Stimulated activated CD8-positive, alpha-beta memory T cell treated with anti-CD3 and anti-CD28 coated beads, Interleukin-4, amount 100 ng/mL, for 1 hour (primary cell): ENCODE data around the gene LRTM2.
"Not testable (repeated sequence)": the region's sequence is repeated elsewhere in the genome, so short reads cannot be mapped to it uniquely, and the experiment has no call there.

Experiments
- DNase-seq, 2 donors: peaks; one replicate each; pipeline ENCODE4 v3.0.0-alpha.2; 2020; ENCODE audit warnings: low read depth in 2 of 2, low spot score in 1 of 2

LRTM2 gene

DNA sequence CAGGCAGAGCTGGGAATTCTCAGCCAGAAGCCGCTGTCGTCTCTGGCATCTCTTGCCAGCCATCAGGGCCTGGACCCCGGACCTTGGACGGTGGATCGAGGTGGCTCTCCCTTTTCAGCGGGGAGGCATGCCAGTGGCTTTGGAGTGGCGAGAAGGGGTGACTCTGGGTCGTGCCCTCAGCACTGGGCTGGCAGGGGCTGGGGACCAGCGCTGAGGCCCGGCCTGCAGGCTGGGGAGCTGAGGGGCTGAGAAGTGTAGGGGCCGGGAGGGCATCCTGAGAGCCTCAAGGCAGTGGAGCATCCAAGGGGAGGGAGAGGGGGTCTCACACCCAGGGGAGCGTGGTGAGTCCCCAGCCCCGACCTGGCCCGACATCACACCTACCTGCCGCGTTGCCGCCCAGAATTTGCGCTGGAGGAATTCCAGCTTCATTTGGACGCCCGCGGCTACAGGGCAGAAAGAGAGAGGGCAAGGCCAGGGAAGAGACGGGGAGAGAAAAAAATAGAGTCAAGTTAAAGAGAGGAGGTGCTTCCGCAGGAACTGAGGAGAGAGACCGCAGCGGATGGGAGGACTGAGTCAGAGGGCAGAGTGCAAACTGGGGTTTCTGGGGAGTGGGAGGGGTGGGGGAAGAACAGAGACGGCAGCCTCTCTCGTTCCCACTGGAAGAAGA is 9.0 kb upstream of the LRTM2 start:
- DNase-seq, result no peak

DNA sequence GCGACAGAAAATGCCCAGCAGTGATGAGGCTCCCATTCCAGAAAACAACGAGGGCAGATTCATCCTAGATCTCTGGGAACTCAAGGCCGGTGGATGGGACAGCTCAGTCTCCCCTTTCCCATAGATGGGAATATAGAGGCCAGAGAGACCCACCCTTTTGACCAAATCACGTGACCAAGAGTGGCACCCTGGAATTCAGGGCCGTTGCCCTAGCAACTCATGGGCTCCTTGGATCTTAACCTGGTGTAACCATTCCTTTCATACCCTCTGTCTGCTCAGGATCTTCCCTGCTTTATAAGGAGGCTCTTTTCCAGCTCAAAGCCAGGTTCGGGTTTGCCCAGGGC is 8.4 kb upstream of the LRTM2 start:
- DNase-seq, result no peak

DNA sequence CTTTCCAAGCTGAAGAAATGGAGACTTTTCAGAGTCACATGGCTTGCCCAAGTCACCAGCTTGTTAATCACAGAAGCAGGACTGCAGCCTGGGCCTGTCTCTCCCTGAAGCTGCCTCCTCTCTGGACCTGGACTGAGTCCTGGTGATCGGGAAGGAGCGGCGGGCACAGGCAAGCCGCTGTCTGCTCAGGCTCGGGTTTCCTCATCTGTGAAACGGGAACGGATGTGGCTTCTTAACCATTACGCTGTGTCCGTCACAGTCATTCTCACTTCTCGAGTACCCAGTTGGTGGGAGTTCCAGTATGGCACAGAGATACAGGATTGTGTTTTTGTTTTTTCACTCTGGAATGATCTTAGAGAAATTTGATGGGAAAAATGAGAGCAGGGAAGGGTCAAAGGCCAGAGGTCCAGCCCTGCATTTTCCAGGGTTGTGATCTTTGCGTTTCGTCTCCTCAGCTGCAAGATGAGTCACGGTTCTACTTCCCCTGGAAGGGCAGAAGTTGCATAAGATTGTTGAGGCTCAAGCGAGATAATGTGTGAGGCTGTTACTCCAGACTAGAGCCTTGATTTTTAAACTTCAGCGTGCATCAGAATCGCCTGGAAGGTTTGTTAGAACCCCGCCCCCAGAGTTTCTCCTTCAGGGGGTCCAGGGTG is 7.6 kb upstream of the LRTM2 start:
- no peak for DNase-seq

DNA sequence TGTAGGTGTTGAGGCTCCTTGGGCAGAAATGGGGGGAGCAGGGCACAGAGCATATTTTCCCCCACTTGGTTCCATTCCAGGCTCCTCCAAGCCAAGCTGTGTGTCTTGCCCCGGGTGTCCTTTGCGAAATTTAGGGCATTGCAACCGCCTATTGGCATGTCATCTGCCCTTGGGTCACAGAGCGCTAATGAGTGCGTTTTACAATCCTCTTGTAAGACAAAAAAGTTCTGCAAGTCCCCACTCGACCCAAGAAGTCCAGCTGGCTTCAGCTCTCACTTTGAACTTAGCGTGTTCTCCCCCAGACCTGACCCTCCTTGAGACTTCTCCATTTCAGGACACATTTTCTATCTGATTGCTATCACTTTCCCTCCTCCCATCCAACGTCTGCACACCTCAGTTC is 6.1 kb upstream of the LRTM2 start:
- no peak for DNase-seq

DNA sequence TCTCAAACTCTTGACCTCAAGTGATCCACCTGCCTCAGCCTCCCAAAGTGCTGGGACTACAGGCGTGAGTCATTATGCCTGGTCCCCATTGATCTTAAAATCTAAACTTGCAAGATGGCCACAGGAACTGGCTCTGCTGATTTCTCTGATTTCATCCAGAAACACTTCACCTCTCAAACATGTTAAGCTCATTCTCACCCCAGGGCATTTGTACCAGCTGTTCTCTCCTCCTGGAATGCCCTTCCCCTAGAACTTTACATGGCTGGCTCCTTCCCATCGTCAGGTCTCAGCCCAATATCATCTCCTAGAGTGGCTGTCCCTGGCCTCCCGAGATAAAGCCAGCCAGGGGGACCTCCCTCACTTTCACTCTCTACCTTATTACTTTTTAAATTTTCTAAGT is 5.3 kb upstream of the LRTM2 start:
- DNase-seq, result no peak

DNA sequence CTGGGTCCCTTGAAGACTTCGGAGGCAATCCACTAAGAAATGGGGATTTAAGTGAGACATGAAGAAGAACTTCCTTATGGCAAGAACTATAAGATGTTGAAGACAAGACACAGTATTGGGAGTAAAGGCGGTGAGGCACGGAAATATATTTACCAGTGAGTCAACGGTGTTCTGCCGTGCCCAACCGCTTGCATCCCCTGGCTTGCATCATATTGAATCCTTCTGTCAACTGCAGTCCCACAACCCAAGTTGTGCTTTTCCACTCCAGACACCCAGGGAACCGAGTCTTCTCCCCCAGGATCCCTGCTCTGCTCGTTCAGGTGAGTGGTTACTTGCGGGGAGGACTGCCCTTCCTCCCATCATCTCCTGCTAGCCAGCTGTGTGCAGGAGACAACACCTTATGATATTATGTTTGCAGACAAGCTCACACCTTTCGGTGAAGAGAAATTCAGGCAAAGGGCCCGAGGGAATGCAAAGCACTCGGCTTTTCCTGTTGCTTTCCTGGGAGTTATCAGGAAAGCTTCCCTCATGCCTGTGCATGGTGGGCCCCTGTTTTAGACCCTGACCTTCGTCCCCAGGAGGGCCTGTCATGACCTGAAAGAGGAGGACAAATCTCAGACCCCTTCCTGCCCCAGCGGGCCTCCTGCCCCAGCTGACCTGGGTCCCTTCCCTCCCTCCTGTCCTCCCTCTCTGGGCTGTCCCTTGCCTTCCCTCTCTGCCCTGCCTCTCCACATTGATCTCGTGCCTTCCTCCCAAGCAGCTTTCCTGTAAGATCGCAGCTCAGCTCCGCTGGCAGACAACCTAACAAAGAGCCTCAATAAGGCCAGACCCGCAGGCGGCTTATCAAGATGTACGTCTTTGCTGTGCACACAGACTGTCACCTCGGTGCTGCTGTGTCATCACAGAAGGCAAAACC is 4.3 kb upstream of the LRTM2 start:
- no peak for DNase-seq

DNA sequence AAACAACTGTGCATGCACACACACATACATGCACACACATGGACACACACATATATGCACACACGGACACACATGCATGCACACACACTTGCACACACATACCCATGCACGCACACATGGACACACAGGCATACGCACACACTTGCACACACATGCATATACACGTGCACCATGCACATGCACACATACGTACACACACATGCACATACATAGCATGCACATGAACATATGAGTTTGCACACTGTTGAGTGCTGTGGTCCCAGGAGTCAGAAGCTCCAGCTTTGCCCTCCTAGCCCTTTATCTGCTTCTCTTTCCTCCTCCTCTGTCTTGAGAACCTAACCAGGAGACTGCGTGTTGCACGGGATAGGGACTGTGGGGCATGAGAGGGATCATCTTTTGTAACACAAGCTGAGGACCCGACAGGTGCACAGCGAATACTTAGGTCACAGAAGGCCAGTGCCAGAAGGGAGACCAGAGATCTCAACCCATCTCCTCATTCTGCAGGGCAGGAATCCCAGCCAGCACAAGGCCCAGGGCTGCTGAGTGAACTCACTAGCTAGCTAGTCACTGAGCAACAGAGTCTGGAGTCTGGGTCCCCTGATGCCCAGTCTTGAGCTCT is 3.5 kb upstream of the LRTM2 start:
- no peak for DNase-seq

DNA sequence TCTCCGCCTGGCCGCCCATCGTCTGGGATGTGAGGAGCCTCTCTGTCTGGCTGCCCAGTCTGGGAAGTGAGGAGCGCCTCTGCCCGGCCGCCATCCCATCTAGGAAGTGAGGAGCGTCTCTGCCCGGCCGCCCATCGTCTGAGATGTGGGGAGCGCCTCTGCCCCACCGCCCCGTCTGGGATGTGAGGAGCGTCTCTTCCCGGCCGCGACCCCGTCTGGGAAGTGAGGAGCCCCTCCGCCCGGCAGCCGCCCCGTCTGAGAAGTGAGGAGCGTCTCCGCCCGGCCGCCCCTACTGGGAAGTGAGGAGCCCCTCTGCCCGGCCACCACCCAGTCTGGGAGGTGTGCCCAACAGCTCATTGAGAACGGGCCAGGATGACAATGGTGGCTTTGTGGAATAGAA is 2.4 kb upstream of the LRTM2 start:
- DNase-seq, result not testable (repeated sequence)

DNA sequence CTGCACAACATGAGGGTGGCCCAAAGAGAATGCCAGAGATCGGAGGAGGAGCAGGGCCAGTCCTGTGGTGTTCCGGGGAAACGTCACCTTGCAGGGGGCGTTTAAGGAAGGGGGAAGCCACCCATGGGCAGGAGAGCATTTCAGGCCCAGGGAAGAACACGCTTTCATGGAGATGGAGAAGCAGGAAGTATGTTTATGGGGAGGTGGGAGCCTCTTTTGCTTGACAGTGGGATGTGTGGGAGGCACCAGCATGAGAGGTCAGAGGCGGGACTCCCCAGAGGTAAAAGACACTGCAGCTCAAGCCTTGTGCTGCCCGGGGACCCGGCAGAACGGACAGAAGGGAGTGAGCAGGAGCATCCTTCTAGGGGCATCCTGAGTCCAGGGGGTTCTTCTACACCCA is 1.3 kb upstream of the LRTM2 start:
- DNase-seq, result no peak

DNA sequence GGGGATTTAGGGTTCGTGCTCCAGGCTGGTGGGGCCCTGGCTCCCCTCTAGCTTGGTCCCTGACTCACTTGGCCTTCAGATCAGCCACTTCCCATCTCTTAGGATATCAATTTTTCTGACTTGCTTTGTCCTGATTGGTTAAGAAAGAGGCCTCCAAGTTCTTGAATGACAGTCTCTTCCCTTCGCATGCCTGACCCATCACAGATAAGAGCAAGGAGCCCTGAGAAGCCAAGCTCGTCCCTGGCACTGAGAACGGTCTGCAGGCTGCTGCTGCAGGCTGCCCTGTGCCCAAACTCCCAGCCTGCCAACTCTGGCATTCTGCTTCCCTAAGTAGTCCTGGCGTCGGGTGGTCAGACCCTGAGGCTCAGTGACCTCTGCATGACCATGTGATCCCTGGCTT is 794 bp upstream of the LRTM2 start:
- no peak for DNase-seq

DNA sequence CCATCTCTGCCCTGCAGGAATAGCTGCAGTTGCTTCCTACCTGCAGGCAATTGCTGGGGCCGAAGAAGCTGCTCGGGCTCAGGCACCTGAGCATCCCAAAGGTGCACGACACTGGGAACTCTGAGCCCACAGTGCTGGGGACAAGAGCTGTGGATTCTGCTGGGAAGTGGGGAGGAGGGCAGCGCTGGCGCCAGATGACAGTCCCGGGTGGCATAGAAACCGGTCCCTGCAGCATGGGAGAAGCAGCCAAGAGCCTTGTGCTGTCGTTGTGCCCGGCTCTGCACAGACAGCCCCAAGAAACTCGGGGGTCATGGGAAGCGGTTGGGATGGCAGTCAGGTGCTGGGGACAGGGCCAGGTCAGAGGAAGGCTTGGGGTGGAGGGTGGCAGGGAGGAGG is 529 bp downstream of the LRTM2 start:
- DNase-seq, result no peak

DNA sequence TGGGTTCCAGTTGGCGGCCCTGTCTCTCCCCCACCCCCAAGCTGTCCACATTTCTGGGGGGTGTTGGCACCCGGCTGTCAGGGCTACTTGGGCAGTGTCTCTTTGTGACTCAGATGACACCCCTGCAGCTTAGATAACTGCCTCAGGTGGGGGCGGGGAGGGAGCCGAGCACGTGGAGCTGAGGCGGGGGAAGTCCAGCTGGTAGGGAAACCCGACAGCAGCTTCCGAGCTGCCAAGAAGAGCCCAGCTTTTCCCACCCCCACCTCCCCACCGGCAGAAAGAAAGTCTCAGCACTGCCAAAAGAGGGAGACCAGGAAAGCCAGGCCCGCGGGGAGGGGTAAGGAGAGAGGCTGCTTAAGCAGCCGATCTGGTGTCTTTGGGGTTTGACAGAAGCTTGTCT is 1.4 kb downstream of the LRTM2 start:
- no peak for DNase-seq

DNA sequence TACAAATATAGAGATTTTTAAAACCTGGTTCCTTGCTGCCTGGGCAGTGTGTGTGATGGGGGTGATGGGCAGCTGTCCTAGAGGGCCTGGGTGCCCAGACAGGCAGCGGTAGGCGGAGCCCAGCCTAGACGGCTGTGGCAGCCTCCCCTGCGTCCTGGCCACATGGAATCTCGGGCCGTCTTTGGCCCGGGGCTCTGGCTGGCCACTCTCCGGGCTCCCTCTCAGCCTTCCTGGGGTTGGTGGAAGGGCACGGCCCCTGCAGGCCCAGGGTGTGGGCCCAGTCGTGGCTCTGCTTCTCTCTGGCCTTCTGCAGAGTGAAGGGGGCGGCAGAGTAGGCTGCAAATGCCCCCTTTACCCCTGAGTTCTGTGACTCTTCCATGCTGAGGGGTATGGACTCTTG is 2.3 kb downstream of the LRTM2 start:
- no peak for DNase-seq

DNA sequence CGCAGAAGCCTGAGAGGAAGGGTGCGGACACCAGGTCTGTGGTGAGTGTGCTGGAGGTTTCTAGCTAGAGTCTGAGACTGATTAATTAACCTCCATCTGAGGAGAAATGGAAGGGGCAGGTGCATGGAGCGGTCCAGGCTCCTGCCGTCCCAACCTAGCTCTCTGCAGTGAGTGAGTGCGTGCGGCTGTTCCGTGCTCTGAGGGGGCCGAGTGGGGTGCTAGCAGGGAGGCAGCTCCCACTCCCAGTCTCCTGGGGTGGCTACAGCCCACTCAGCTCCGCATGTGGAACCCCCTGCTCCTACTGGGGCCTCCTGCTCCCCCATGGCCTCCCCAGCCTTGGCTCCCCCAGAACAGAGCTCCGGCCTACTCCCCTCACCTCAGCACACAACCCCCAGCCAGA is 2.9 kb downstream of the LRTM2 start:
- DNase-seq, result no peak

DNA sequence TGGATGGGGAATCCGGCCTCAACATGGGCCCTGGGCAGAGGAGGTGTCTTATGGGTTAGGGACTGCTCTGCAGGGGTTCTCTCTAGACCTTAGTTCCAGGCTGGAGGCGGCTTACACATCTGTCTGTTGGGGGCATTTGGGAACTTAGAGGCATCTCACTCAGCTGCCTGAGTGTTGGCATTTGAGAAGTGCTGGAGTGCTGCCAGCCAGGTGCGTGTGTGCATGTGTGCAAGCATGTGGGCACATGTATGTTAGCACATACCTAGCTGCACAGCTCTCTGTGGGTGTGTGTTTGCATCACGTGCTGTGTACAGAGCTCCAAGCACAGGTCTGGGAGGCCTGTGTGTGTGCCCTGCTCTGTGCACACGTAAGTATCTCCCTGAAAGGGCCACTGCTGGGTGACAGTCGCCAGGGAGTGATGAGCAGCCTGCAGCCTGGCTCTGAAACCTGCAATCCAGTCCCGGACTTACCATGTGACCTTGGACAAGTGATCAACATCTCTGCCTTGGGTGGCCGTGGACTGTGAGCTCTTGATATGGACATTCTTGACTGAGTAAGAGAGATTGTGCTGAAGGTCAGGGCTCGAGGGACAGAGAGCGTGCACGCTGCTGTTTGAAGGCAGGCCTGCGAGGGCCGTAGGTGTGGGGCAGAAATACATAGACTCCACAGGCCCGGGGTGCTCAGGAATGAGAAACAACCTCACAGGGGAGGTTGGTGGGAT is 5.2 kb downstream of the LRTM2 start:
- no peak for DNase-seq

DNA sequence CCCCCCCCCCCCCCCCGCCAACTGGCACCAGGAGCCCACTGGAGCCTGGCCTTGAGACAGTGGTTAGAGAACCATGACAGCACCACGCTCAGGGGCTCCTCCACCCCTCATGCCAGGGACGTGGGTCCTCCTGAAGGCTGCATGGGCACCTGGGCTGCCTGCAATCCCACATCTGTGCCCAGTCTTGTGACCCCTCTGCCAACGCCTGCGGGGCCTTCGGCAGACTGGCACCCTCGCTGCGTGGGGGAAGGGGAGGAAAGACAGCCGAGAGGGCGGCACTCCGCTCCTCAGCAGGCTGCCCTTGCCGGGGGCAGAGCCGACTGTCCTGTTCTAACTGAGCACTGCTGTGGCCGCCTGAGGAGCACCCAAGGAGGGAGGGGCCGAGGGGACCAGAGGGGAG is 6.0 kb downstream of the LRTM2 start:
- no peak for DNase-seq

DNA sequence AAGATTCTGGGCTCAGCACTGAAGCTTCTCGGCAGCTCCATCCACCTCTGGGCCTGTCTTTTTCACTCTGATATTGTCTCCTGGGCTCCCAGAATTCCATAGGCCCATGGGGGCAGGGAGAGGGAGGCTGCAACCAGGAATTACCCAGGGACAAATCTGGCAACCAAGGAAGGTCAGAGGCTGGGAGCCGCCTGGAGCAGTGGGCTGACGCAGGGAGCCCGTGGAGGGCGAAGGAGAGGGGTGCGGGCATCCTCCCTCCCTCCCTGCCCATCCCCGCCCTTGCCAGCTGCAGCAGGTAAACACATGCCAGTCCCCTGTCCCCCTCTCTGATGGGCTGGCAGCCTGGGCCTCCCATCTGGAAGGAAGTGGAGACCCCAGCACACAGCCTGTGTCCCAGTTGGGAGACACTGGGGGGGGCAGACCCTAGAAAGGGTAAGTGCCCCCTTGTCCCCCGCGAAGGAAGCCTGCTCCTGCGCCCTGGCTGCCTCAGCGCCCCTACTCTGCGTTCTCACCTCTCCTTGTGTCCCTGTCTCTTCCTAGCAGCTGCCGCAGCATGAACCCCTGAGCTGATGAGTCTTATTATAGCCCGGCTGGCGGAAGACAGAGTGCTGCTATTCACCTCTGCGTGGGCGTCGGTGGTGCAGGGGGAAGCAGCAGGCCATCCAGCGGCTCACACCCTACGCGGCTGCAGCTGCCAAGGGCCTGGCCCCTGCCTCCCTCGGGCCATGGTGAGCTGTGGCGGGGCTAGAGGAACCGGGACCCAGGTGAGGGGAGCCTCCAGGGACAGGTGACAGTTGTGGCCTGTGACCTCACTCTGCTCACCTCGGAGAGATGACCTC is 6.7 kb downstream of the LRTM2 start:
- no peak for DNase-seq

DNA sequence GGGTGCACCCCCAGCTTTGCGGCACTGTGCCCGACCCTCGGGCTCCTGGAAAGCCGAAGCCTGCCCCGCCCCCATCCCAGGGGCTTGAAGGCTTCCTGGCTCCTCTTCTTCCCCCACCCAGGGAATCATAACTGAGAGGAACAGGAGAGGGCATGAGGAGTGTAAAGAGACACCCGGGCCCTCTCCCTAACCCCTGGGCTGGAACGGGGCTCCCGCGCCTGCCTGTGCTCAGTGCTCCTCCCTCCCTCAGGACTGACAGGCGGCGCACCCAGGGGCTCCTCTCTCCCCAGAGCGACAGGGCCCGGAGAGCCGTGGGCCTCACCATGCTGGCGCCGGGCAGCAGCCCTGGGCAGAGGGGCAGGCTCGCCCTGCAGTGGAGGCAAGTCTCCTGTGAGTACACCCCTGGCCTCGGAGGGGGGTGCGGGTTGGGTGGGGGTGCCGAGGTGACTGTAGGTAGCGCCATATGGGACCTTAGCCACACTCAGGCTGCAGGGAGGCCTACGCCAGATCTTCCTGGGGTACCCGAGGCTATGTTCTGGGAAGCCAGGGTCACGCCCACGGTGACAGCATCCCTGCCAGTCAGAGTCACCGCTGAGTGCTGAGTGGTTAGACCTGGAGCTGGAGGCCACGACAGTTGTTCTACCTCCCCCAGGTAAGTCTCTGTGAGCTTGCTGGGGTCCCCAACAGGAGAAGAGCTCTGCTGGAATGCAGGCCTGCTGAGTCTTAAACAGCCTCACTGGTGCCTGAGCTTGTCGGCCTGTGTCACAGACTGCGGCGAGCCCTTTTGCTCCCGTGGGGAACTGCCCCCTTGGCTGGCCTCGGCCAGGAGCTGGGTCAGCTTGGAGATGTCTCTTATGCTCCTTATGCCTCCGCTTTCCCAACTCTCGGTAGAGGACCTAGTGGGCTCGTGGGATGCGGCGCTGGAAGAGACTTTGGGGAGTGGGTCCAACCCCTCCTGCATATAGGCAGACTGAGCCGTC is 7.8 kb downstream of the LRTM2 start:
- DNase-seq, result no peak

DNA sequence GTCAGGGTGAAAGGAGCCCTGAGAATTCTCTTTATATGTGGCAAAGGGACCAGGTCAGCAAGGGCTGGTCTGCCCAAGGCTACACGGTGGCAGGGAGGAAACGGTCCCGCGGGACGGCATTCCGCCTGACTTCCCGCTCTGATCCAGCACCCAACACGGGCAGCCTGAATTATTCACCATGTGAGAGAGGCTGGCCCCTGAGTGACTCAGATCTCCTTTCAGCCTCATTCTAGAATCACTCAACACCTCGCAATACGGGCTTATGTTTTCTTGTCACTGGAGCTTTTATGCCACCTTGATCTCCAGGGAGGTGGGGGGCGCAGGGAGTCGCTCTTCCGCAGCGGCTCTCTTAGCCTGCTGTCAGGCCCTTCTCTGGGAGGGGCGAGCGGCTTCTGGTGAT is 8.5 kb downstream of the LRTM2 start:
- no peak for DNase-seq
